Ovary (tissue), 3 donors: Measurements from ENCODE around the gene NRCAM.

Experiments
- EP300 ChIP-seq: sonication (generic); formaldehyde crosslinking; IDR thresholded peaks from one replicate; pipeline ENCODE4 v1.6.1; 2017; ENCODE audit warnings: antibody characterized with exemption
- POLR2A ChIP-seq: fragments of 450-650 bp; IDR thresholded peaks from one replicate; pipeline ENCODE4 v1.6.1; 2017; ENCODE audit warnings: antibody characterized with exemption, mild to moderate bottlenecking, moderate library complexity
- TF ChIP-seq, protein P1 (sequence below), 3 donors: fragments of 450-650 bp in 2 of 3; fragments of 200-600 bp in 1 of 3; IDR thresholded peaks; one replicate each; pipeline versions ENCODE4 v1.5.1 to v1.8.0; 2016 to 2022; ENCODE audit warnings: antibody characterized with exemption in 3 of 3, mild to moderate bottlenecking in 1 of 3
- donor health status: DM: no; HTN: no; CAD: no.

DNA sequence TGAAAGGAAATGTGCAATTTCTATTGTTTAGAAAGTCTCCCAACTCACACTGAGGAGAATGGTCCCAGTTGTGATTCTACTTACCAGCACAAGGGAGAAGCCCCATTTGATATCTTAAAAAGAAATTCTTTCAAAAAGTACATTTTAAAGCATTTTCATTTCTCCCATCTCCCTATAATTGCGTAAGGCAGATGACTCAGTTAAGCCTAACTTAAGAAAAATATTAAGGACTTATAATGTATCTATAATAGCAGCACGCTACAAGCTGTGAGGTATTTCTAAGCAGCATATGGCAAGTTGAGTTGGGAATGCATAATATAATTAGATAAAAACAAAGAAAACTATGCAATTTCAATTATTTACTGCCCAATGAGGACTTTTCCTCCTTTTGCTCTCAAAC is 8.5 kb upstream of the NRCAM start:
- TF ChIP-seq POLR2A (no peak), EP300 (no peak)
- TF ChIP-seq, protein P1, sequence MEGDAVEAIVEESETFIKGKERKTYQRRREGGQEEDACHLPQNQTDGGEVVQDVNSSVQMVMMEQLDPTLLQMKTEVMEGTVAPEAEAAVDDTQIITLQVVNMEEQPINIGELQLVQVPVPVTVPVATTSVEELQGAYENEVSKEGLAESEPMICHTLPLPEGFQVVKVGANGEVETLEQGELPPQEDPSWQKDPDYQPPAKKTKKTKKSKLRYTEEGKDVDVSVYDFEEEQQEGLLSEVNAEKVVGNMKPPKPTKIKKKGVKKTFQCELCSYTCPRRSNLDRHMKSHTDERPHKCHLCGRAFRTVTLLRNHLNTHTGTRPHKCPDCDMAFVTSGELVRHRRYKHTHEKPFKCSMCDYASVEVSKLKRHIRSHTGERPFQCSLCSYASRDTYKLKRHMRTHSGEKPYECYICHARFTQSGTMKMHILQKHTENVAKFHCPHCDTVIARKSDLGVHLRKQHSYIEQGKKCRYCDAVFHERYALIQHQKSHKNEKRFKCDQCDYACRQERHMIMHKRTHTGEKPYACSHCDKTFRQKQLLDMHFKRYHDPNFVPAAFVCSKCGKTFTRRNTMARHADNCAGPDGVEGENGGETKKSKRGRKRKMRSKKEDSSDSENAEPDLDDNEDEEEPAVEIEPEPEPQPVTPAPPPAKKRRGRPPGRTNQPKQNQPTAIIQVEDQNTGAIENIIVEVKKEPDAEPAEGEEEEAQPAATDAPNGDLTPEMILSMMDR (IDR thresholded peaks at IDR 0.05), result no peak
